Ishikawa (cell line): ENCODE data around the gene REX1BD.

ENCODE experiments used
- CREB1 ChIP-seq: IDR thresholded peaks from 2 replicates; pipeline ENCODE4 v1.6.1; 2012; ENCODE audit warnings: low read depth
- EP300 ChIP-seq: IDR thresholded peaks from 2 replicates; pipeline ENCODE4 v1.6.1; 2012; ENCODE audit warnings: borderline replicate concordance
- MAX ChIP-seq: IDR thresholded peaks from 2 replicates; pipeline ENCODE4 v1.6.1; 2012
- NFIC ChIP-seq: IDR thresholded peaks from 2 replicates; pipeline ENCODE4 v1.6.1; 2012
- RAD21 ChIP-seq: IDR thresholded peaks from 2 replicates; pipeline ENCODE4 v1.6.1; 2012; ENCODE audit warnings: low read depth
- REST ChIP-seq: IDR thresholded peaks from 2 replicates; pipeline ENCODE4 v1.6.1; 2012; ENCODE audit warnings: low read depth, mild to moderate bottlenecking
- TAF1 ChIP-seq: IDR thresholded peaks from 2 replicates; pipeline ENCODE4 v1.6.1; 2012; ENCODE audit warnings: low read depth, mild to moderate bottlenecking
- TCF12 ChIP-seq: IDR thresholded peaks from 2 replicates; pipeline ENCODE4 v1.6.1; 2012; ENCODE audit warnings: low read depth

- TF ChIP-seq TAF1 (no peak), RAD21 (no peak), CREB1 (no peak), MAX (no peak), NFIC (no peak), REST (no peak), TCF12 (no peak), EP300 (no peak)
Observed at GRCh38 chr19:18620311-18620710, 31.7 kb downstream of the REX1BD start.
